Activated B cell treated with CpG ODN at 0.5 μM for 24 hours (primary cell): ENCODE results near the gene ANKRD62. TPM values are rescaled to one million over a fixed set of nuclear protein-coding genes. Genes with fewer than 3 reads are reported as not detected.
"Not testable (repeated sequence)": the region's sequence is repeated elsewhere in the genome, so short reads cannot be mapped to it uniquely, and the experiment has no call there.

ENCODE experiments used
- ATAC-seq: fragments of 200-7000 bp; cut with Tn5 transposase; one replicate; pipeline ENCODE4 v1.10.0; 2021; ENCODE audit warnings: low read depth, mild to moderate bottlenecking, moderate library complexity
- CTCF ChIA-PET: fragments of 350-600 bp; sonication (Branson Sonifier 250); formaldehyde crosslinking; loops from one replicate; lab custom pipeline; 2021; ENCODE audit warnings: antibody characterized with exemption; lab: Charles Lee
- POLR2A ChIA-PET: fragments of 350-600 bp; sonication (Branson Sonifier 250); formaldehyde crosslinking; loops from one replicate; lab custom pipeline; 2021; ENCODE audit warnings: antibody characterized with exemption; lab: Charles Lee
- DNase-seq: peaks from one replicate; pipeline ENCODE4 v3.0.0; 2022
- H3K27ac Mint-ChIP-seq: one replicate; pipeline ENCODE4 v1.8.0; 2020; ENCODE audit warnings: mixed read lengths
- H3K27me3 Mint-ChIP-seq: one replicate; pipeline ENCODE4 v1.8.0; 2021; ENCODE audit warnings: mixed read lengths
- H3K36me3 Mint-ChIP-seq: one replicate; pipeline ENCODE4 v1.8.0; 2021; ENCODE audit warnings: low read depth, mixed read lengths
- H3K4me1 Mint-ChIP-seq: one replicate; pipeline ENCODE4 v1.8.0; 2021; ENCODE audit warnings: mixed read lengths
- H3K4me3 Mint-ChIP-seq: one replicate; pipeline ENCODE4 v1.8.0; 2020; ENCODE audit warnings: mild to moderate bottlenecking, mixed read lengths
- H3K9me3 Mint-ChIP-seq: one replicate; pipeline ENCODE4 v1.8.0; 2020; ENCODE audit warnings: mixed read lengths
- intact Hi-C: fragments of 100-400 bp; cut with micrococcal nuclease; formaldehyde crosslinking; loops from one replicate; pipeline ENCODE4 v1.15.1; 2024
- total RNA-seq: library from RNA; stranded (reverse); gene quantifications from 2 replicates; pipeline ENCODE4 v1.2.3, GENCODE V29; 2022
- TF ChIP-seq, protein P1 (sequence below): fragments of 200-600 bp; IDR thresholded peaks from one replicate; pipeline ENCODE4 v1.8.0; 2022; ENCODE audit warnings: antibody characterized with exemption, mild to moderate bottlenecking

The ANKRD62 gene
- total RNA-seq, 1 donor from 2014 or later: not detected

DNA sequence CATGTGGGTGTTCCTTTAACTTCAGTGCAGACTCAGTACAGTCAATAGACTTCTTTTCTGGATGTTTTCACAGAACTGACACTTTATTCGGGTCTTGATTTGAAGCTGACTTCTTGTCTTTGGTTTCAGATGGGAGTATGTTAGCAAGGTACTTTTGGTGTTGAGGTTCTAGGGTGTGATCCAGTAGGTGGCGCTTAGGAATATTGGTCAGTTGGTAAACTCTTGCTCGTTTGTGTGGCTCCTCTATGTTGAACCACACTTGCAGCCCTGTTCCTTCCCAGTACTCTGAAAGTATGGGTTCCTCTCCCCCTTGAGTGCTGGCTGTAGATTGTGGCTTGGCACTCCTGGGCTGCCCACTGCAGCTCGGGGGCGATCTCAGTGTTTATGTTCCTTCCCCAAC, 48.1 kb downstream of the ANKRD62 start:
- POLR2A ChIA-PET, ATAC-seq, H3K36me3 Mint-ChIP-seq, H3K4me1 Mint-ChIP-seq, H3K27ac Mint-ChIP-seq, H3K27me3 Mint-ChIP-seq, intact Hi-C loops, CTCF ChIA-PET, H3K4me3 Mint-ChIP-seq, H3K9me3 Mint-ChIP-seq, DNase-seq: not testable (repeated sequence)

DNA sequence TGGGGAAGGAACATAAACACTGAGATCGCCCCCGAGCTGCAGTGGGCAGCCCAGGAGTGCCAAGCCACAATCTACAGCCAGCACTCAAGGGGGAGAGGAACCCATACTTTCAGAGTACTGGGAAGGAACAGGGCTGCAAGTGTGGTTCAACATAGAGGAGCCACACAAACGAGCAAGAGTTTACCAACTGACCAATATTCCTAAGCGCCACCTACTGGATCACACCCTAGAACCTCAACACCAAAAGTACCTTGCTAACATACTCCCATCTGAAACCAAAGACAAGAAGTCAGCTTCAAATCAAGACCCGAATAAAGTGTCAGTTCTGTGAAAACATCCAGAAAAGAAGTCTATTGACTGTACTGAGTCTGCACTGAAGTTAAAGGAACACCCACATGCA, 55.8 kb downstream of the ANKRD62 start:
- DNase-seq, H3K9me3 Mint-ChIP-seq, H3K4me1 Mint-ChIP-seq, ATAC-seq, H3K27ac Mint-ChIP-seq, H3K27me3 Mint-ChIP-seq, H3K4me3 Mint-ChIP-seq, POLR2A ChIA-PET, CTCF ChIA-PET, H3K36me3 Mint-ChIP-seq, intact Hi-C loops: not testable (repeated sequence)

DNA sequence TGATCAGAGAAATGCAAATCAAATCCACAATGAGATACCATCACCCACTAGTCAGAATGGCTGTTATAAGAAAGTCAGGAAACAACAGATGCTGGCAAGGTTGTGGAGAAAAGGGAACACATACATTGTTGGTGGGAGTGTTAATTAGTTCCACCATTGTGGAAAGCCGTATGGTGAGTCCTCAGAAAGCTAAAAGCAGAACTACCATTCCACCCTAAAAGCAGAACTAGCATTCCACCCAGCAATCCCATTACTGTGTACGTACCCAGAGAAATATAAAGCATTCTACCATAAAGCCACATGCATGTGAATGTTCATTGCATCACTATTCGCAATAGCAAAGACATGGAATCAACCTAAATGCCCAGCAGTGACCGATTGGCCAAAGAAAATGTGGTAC, 60.7 kb downstream of the ANKRD62 start:
- H3K36me3 Mint-ChIP-seq: no peaks in the 10 kb centered on the region
- H3K27ac Mint-ChIP-seq: no peak overlapping the region
- H3K27me3 Mint-ChIP-seq: peaks cover 5% of the 10 kb centered on the region
- H3K4me3 Mint-ChIP-seq: no peak overlapping the region
- ATAC-seq (no peak), DNase-seq (no peak)
- H3K9me3 Mint-ChIP-seq: no peaks in the 10 kb centered on the region
- TF ChIP-seq, protein P1, sequence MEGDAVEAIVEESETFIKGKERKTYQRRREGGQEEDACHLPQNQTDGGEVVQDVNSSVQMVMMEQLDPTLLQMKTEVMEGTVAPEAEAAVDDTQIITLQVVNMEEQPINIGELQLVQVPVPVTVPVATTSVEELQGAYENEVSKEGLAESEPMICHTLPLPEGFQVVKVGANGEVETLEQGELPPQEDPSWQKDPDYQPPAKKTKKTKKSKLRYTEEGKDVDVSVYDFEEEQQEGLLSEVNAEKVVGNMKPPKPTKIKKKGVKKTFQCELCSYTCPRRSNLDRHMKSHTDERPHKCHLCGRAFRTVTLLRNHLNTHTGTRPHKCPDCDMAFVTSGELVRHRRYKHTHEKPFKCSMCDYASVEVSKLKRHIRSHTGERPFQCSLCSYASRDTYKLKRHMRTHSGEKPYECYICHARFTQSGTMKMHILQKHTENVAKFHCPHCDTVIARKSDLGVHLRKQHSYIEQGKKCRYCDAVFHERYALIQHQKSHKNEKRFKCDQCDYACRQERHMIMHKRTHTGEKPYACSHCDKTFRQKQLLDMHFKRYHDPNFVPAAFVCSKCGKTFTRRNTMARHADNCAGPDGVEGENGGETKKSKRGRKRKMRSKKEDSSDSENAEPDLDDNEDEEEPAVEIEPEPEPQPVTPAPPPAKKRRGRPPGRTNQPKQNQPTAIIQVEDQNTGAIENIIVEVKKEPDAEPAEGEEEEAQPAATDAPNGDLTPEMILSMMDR: no peak
- ChIA-PET POLR2A (no interaction called here), CTCF (no interaction called here)
- H3K4me1 Mint-ChIP-seq: no peaks in the 10 kb centered on the region
- intact Hi-C loops: no loop called here

GRCh38 chr18:12155996-12156395, 62.4 kb downstream of the ANKRD62 start:
- intact Hi-C loops: no loop called here
- no peak overlapping the region for H3K4me3 Mint-ChIP-seq
- H3K27me3 Mint-ChIP-seq: peaks cover 3% of the 10 kb centered on the region
- no peak overlapping the region for H3K27ac Mint-ChIP-seq
- H3K36me3 Mint-ChIP-seq: no peaks in the 10 kb centered on the region
- TF ChIP-seq, protein P1: no peak
- no peak for ATAC-seq
- ChIA-PET POLR2A (no interaction called here), CTCF (no interaction called here)
- no peaks in the 10 kb centered on the region for H3K4me1 Mint-ChIP-seq
- no peak for DNase-seq
- H3K9me3 Mint-ChIP-seq: no peaks in the 10 kb centered on the region

GRCh38 chr18:12159446-12159845, 65.8 kb downstream of the ANKRD62 start:
- TF ChIP-seq, protein P1: no peak
- peaks cover 2% of the 10 kb centered on the region for H3K9me3 Mint-ChIP-seq
- ChIA-PET POLR2A (no interaction called here), CTCF (no interaction called here)
- ATAC-seq (no peak), DNase-seq (no peak)
- no peaks in the 10 kb centered on the region for H3K4me1 Mint-ChIP-seq
- no peak overlapping the region for H3K27ac Mint-ChIP-seq
- H3K36me3 Mint-ChIP-seq: no peaks in the 10 kb centered on the region
- peaks cover 2% of the 10 kb centered on the region for H3K27me3 Mint-ChIP-seq
- no peak overlapping the region for H3K4me3 Mint-ChIP-seq
- intact Hi-C loops: no loop called here

GRCh38 chr18:12162786-12163185, 69.1 kb downstream of the ANKRD62 start:
- TF ChIP-seq, protein P1: no peak
- no peak overlapping the region for H3K27ac Mint-ChIP-seq
- intact Hi-C loops: no loop called here
- no peak for DNase-seq
- no peaks in the 10 kb centered on the region for H3K4me1 Mint-ChIP-seq
- peaks cover 10% of the 10 kb centered on the region for H3K27me3 Mint-ChIP-seq
- POLR2A ChIA-PET: no interaction called here
- no peak for ATAC-seq
- H3K36me3 Mint-ChIP-seq: no peaks in the 10 kb centered on the region
- H3K9me3 Mint-ChIP-seq: peaks cover 17% of the 10 kb centered on the region
- CTCF ChIA-PET: no interaction called here
- no peak overlapping the region for H3K4me3 Mint-ChIP-seq
